Neural crest cell (in vitro differentiated cells): ENCODE data around the gene ARPC5. TPM values are rescaled to one million over a fixed set of nuclear protein-coding genes. Genes with fewer than 3 reads are reported as not detected.

ENCODE experiments used
- DNase-seq: peaks from one replicate; pipeline ENCODE4 v3.0.0; 2021; ENCODE audit warnings: low read depth, mixed read lengths, low spot score
- H3K27ac Mint-ChIP-seq: one replicate; pipeline ENCODE4 v1.8.0; 2021; ENCODE audit warnings: mild to moderate bottlenecking, mixed read lengths; ENCODE audit not compliant: unreplicated experiment
- H3K27me3 Mint-ChIP-seq: 2 replicates; pipeline ENCODE4 v1.8.0; 2021; ENCODE audit warnings: low read depth, mild to moderate bottlenecking, mixed read lengths
- H3K36me3 Mint-ChIP-seq: 2 replicates; pipeline ENCODE4 v1.8.0; 2021; ENCODE audit warnings: low read depth, mild to moderate bottlenecking, mixed read lengths
- H3K4me1 Mint-ChIP-seq: 2 replicates; pipeline ENCODE4 v1.8.0; 2021; ENCODE audit warnings: mixed read lengths
- H3K4me3 Mint-ChIP-seq: one replicate; pipeline ENCODE4 v1.8.0; 2021; ENCODE audit warnings: mild to moderate bottlenecking, mixed read lengths
- H3K9me3 Mint-ChIP-seq: 2 replicates; pipeline ENCODE4 v1.8.0; 2021; ENCODE audit warnings: mixed read lengths
- total RNA-seq: library from RNA; stranded (reverse); gene quantifications from 2 replicates; pipeline ENCODE4 v1.2.1, GENCODE V29; 2021
- TF ChIP-seq, protein P1 (sequence below): fragments of 200-600 bp; sonication (generic); conservative IDR thresholded peaks from 2 replicates; pipeline ENCODE4 v1.5.0; 2021; ENCODE audit warnings: antibody characterized with exemption, mild to moderate bottlenecking

The ARPC5 gene
- total RNA-seq, 1 donor from 2014 or later: 87.0 TPM

DNA sequence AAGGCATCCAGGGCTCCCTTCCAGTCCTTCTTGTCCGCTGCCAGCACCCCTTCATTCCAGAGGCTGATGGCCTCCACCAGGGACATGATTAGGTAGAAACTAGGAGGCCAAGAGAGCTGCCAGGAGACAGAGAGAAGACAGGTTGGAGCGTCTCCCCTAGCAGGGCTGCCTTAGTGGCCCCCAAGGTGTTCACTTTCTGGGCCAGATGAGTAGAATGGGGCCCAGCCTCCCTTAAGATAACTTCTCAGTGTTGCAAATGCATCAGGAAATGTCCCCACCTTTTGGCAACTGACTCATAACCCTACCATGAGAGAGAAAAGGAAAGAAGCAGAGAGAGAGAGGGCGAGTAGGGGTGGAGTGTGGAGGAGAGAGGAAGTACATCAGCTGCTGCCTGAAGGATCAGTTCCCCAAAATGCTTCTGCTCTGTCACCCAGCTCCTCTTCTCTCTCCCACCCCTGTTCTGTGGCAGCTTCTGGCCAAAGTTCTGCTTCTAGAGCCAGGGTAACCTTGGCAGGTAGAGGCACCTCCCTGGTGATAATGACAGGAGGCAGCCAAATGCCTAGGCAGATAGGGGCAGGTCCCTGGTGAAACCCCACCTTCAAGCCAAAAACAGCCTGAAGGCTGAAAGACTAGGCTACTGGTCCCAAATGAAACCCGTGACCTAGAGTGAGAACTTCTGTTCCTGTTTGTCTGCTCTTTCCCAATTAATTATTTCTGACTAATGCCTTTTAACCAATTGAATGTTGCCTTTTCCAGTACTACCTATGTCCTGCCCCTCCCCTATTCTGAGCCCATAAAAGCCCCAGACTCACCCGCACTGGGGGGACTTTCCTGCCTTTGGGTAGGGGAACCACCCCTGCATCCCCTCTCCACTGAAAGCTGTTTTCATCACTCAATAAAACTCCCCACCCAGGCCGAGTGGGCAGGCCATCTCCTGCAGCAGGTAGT is 45.1 kb downstream of the ARPC5 start, which contains the start of gene NCF2:
TSS of gene NCF2 (minus strand) at position 216 of the 948 bp plus-strand sequence. CDS start at position 86, 130 bp downstream.
- H3K4me1 Mint-ChIP-seq: peaks cover 20% of the 10 kb centered on the region
- no peaks in the 10 kb centered on the region for H3K9me3 Mint-ChIP-seq
- DNase-seq: no peak
- H3K4me3 Mint-ChIP-seq: no peak within 1 kb of the TSS
- H3K27me3 Mint-ChIP-seq: no peaks in the 10 kb centered on the region
- TF ChIP-seq, protein P1, sequence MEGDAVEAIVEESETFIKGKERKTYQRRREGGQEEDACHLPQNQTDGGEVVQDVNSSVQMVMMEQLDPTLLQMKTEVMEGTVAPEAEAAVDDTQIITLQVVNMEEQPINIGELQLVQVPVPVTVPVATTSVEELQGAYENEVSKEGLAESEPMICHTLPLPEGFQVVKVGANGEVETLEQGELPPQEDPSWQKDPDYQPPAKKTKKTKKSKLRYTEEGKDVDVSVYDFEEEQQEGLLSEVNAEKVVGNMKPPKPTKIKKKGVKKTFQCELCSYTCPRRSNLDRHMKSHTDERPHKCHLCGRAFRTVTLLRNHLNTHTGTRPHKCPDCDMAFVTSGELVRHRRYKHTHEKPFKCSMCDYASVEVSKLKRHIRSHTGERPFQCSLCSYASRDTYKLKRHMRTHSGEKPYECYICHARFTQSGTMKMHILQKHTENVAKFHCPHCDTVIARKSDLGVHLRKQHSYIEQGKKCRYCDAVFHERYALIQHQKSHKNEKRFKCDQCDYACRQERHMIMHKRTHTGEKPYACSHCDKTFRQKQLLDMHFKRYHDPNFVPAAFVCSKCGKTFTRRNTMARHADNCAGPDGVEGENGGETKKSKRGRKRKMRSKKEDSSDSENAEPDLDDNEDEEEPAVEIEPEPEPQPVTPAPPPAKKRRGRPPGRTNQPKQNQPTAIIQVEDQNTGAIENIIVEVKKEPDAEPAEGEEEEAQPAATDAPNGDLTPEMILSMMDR: no peak
- no peaks in the 10 kb centered on the region for H3K36me3 Mint-ChIP-seq
- no peak within 1 kb of the TSS for H3K27ac Mint-ChIP-seq

DNA sequence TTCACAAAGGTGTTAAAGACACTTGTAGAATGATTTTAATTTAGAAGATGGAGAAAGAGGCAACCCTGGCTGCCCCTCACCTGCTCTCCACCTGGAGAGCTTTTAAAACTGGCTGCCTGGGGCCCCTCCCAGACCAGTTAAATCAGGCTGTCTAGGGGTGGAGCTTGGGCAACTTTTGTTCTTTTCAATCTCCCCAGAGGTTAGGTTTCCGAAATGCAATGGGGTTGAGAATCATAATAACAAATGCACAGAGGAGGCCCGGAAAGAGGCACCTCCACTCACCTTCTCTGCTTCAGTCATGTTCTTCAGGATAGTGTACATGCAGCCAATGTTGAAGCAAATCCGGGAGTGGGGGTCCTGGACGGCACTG is 45.7 kb downstream of the ARPC5 start:
- TF ChIP-seq, protein P1: no peak
- DNase-seq: no peak
- Mint-ChIP-seq H3K27ac (no peak overlapping the region), H3K36me3 (no peaks in the 10 kb centered on the region), H3K9me3 (no peaks in the 10 kb centered on the region), H3K4me1 (peaks cover 20% of the 10 kb centered on the region), H3K4me3 (no peak overlapping the region), H3K27me3 (no peaks in the 10 kb centered on the region)

DNA sequence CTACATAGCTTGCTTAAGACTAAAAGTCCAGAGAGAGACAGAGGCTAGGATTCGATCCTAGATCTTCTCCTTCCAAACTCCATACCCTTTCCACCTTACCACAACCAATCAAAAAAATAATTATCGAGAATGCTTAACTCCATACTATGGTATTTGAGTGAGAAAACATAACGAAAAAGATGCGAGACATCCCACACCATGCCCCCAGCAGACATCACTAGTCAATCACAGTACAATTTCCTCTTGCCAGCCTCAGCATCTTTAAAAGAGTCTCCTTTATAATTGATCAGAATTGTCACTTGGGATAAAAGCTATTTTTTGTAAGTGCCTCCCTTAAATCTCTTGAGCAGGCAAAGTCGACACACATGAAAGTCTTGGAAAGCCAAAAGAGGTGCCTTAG is 46.2 kb downstream of the ARPC5 start:
- no peak overlapping the region for H3K27ac Mint-ChIP-seq
- TF ChIP-seq, protein P1: no peak
- no peaks in the 10 kb centered on the region for H3K27me3 Mint-ChIP-seq
- H3K36me3 Mint-ChIP-seq: no peaks in the 10 kb centered on the region
- DNase-seq: no peak
- H3K4me3 Mint-ChIP-seq: no peak overlapping the region
- peaks cover 20% of the 10 kb centered on the region for H3K4me1 Mint-ChIP-seq
- H3K9me3 Mint-ChIP-seq: no peaks in the 10 kb centered on the region

DNA sequence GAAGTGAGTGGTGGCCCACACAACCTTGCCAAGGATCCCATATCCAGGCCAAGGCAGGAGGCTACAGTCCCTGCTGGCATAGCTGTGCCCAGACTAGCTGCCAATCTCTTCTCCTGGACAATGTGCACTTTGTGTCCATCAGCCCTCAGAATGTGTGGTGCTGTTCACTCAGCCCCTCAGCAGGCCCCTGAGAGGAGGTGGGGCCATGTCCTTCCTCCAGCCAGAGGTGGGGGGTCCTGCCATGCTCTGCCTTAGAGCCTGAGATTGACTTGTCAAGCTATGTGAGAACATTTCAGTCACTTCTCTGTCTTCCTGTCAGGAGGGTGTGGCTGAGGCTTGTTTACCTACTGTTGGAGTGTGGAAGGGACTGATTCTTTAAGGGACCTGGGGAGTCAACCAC is 46.8 kb downstream of the ARPC5 start:
- Mint-ChIP-seq H3K27me3 (no peaks in the 10 kb centered on the region), H3K4me3 (no peak overlapping the region), H3K27ac (no peak overlapping the region), H3K9me3 (no peaks in the 10 kb centered on the region), H3K36me3 (no peaks in the 10 kb centered on the region), H3K4me1 (peaks cover 20% of the 10 kb centered on the region)
- no peak for DNase-seq
- TF ChIP-seq, protein P1: no peak

DNA sequence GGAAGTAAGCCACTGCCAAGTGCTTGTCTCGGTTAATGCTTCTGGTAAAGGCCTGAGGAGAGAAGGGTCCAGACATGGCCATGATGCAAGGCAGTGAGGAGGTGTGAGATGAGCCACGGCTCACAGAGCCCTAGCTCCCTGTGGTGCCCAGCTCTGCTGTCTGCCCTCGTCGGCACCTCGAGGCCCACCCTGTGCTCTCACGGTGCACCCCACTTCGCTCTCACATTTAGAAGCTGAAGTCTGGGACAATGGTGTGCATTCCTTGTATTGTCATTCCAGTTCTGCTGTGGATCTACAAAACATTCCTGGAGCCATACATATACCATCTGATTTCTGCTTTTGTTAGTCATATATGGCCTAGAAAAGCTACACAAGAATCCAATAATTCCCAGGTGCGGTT is 48.7 kb downstream of the ARPC5 start:
- H3K36me3 Mint-ChIP-seq: no peaks in the 10 kb centered on the region
- peak overlapping the region; percentile 6 for H3K27ac Mint-ChIP-seq
- no peaks in the 10 kb centered on the region for H3K9me3 Mint-ChIP-seq
- H3K4me1 Mint-ChIP-seq: peaks cover 10% of the 10 kb centered on the region
- no peaks in the 10 kb centered on the region for H3K27me3 Mint-ChIP-seq
- no peak overlapping the region for H3K4me3 Mint-ChIP-seq
- DNase-seq: no peak
- TF ChIP-seq, protein P1: no peak
